G401 (cell line): ENCODE data around the gene PDSS2. TPM values are rescaled to one million over a fixed set of nuclear protein-coding genes. Genes with fewer than 3 reads are reported as not detected.
A peak's percentile ranks its signal among the peaks of the same experiment; 100 is the strongest.
"Not testable (repeated sequence)": the region's sequence is repeated elsewhere in the genome, so short reads cannot be mapped to it uniquely, and the experiment has no call there.

Experiments used
- DNase-seq: peaks from one replicate; pipeline ENCODE4 v3.0.0-alpha.2; 2015; ENCODE audit warnings: low spot score
- in situ Hi-C: cut with HindIII; loops from 2 replicates; pipeline ENCODE4 v1.10.0; 2016; ENCODE audit warnings: low sequenced_read_pairs, mixed read lengths
- total RNA-seq: library from RNA; depleted of rRNA; stranded (reverse); fragments of >200 nt; shearing (Covaris generic); gene quantifications from 2 replicates; pipeline ENCODE4 v1.2.3, GENCODE V29; 2014

The PDSS2 gene
- total RNA-seq, 1 experiment from 2014 or later, result 17.5 TPM

GRCh38 chr6:107479089-107479690 is 19.8 kb upstream of the PDSS2 start:
- in situ Hi-C loops, result no loop called here
- DNase-seq, result no peak

DNA sequence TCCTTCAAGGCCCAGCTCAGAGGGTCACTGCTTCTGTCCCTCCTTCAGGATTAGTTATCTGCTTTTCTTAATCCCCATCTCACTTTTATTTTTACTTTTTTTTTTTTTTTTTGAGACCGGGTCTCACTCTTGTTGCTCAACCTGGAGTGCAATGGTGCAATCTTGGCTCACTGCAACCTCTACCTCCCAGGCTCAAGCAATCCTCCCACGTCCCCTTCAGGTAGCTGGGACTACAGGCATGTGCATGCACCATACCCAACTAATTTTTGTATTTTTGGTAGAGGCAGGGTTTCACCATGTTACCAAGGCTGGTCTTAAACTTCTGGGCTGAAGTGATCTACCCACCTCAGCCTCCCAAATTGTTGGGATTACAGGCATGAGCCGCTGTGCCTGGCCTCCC is 16.5 kb upstream of the PDSS2 start:
- DNase-seq, in situ Hi-C loops: not testable (repeated sequence)

GRCh38 chr6:107475360-107475759 is 16.0 kb upstream of the PDSS2 start:
- in situ Hi-C loops, DNase-seq: not testable (repeated sequence)

DNA sequence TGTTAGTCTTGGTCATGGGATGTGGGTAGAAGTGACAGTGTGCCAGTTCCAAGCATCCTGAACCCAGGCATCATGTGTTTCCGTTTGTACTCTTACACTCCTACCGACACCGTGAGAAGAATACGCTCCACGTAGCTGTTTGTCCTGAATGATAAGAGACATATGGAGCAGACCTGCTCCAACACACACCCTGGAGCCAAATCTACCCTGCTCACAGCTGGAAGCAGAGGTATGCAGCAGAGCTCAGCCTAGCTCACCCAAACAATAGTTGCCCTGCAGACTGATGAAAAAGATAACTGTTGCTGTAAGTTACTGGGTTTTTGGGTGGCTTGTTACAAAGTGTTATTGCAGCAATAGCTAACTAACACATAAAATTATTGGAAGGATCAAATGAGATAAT is 14.3 kb upstream of the PDSS2 start:
- DNase-seq, result no peak
- in situ Hi-C loops, result no loop called here

DNA sequence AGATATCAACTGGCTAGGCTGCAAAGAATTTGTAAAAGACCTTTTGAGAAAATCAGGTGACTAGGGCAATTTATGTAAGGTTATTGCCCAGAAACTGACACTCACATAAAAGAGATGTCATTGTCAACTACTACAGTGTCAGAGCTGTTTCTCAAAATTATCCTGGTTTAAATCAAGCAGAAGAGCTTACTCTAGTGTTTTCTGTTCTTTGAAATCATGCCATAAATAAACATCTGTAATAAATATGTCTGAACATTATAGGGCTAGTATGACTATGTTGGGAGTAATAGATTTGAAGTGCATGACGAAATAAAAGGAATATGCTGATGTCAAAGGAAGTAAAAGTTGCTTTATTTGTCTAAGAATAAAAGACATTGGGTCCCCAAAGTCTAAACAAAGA is 11.0 kb upstream of the PDSS2 start:
- no peak for DNase-seq
- in situ Hi-C loops, result no loop called here

GRCh38 chr6:107466062-107466461 is 6.7 kb upstream of the PDSS2 start:
- no peak for DNase-seq
- in situ Hi-C loops, result no loop called here

- DNase-seq, result no peak
- in situ Hi-C loops, result no loop called here
Observed at GRCh38 chr6:107460083-107460631, 793 bp upstream of the PDSS2 start.

DNA sequence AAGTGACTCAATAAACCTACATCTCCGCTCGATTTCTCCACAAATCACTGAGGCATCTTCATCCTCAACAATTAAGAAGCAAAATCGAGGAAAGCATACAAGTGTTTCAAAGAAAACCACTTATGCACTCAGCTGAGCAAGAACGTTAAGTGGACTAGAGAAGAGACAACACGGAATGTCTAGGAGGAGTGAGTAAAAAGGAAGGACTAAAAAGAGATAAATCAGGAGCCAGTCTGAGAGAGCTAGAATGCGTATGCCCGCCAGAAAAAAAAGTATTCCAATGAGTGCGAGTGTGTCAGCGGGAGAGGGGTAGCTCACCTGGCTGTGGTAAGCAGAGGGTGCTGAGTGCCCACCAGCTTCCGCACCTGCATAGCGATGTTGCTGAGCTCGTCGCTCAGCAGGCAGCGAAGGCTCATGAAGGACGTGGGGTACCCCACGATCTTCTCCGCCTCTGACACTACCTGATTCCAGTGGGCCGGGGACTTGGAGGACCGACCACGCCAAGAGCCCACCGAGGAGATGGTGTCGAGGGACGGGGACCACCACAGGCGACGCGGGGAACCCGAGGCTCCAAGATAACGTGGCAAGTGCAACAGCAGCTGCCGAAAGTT is 587 bp downstream of the PDSS2 start:
- DNase-seq, result peak; percentile 27
- in situ Hi-C loops, result no loop called here

GRCh38 chr6:107448776-107449175 is 10.6 kb downstream of the PDSS2 start:
- in situ Hi-C loops, result no loop called here
- no peak for DNase-seq

- in situ Hi-C loops, result no loop called here
- no peak for DNase-seq
Observed at GRCh38 chr6:107447663-107448216, 11.6 kb downstream of the PDSS2 start.

DNA sequence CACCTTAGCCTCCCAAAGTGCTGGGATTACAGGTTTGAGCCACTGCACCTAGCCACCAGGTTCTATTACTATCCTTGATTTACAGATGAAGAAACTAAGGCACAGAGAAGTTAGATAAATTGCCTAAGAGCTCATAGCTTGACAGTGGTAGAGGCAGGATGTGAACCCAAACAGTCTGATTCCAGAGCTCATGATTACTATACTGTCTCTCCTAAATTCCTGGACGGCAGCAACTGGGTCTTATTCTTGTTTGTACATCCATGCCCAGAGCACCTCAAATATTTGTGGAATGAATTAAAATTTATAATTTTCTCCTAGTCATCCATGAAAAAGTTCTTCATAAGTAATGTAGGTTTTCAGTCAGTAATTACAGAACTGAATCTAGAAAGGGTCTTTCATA is 15.1 kb downstream of the PDSS2 start:
- no peak for DNase-seq
- in situ Hi-C loops, result no loop called here

- in situ Hi-C loops, result no loop called here
- no peak for DNase-seq
Observed at GRCh38 chr6:107443608-107444267, 15.6 kb downstream of the PDSS2 start.

DNA sequence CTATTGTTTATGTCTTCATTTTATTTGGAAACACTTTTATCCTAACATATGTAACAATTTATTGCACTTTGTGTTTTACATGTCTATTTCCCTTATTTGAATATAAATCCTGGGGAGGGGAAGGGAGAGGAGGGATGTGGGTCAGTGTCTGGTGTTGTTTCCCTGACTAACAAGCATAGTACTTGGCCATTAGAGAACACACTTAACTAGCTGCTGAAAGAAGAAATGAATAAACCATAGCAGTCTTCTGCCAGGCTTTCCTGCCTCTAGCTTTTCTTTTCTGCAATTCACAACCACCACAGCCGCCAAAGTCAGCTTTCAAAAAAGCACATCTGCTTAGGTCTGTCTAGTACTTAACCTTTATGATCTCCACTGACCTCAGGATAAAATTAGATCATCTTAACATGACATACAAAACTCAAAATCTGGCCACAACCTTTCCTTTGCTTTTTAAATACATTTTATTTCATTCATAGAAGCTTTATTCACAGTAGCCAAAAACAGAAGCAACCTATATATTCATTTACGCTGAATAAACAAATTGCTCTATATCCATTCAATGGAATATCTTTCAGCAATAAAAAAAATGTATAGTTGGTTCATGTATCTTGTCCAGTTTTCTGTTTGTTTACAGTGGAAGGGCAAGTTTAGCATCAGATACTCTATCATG is 16.3 kb downstream of the PDSS2 start:
- in situ Hi-C loops, result no loop called here
- no peak for DNase-seq

GRCh38 chr6:107441682-107442081 is 17.7 kb downstream of the PDSS2 start:
- in situ Hi-C loops, result no loop called here
- no peak for DNase-seq

GRCh38 chr6:107440936-107441335 is 18.4 kb downstream of the PDSS2 start:
- DNase-seq, result no peak
- in situ Hi-C loops, result no loop called here

GRCh38 chr6:107439406-107439805 is 20.0 kb downstream of the PDSS2 start:
- in situ Hi-C loops, result no loop called here
- DNase-seq, result no peak

GRCh38 chr6:107437691-107438090 is 21.7 kb downstream of the PDSS2 start:
- DNase-seq, result no peak
- in situ Hi-C loops, result no loop called here

- DNase-seq, result no peak
- in situ Hi-C loops, result no loop called here
Observed at GRCh38 chr6:107436881-107437280, 22.5 kb downstream of the PDSS2 start.

- DNase-seq, result no peak
- in situ Hi-C loops, result no loop called here
Observed at GRCh38 chr6:107435798-107436197, 23.6 kb downstream of the PDSS2 start.

DNA sequence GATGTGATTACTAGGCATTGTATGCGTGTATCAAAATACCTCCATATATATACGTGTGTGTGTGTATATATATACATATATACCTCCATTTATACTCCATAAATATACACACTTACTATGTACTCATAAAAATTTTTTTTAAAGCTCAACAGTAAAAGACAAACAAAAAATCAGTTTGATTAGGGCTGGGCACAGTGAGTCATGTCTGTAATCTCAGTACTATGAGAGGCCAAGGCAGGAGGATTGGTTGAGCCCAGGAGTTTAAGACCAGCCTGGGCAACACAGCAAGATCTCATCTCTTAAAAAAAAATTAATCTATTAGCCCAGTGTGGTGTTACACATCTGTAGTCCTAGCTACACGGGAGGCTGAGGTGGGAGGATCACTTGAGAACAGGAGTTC is 24.6 kb downstream of the PDSS2 start:
- no peak for DNase-seq

More for the DNA sequence above, 24.6 kb downstream of the PDSS2 start:
- in situ Hi-C loops, result no loop called here
